ENCODE measurements around the gene PWWP2B. TPM values are rescaled to one million over a fixed set of nuclear protein-coding genes. Genes with fewer than 3 reads are reported as not detected.

PWWP2B gene
- total and polyA plus RNA-seq, 2 of the 8 experiments (the other 6 are each of a cell fraction or from before 2014, with no cell fraction given) = 5.3 to 10.8 TPM

DNA sequence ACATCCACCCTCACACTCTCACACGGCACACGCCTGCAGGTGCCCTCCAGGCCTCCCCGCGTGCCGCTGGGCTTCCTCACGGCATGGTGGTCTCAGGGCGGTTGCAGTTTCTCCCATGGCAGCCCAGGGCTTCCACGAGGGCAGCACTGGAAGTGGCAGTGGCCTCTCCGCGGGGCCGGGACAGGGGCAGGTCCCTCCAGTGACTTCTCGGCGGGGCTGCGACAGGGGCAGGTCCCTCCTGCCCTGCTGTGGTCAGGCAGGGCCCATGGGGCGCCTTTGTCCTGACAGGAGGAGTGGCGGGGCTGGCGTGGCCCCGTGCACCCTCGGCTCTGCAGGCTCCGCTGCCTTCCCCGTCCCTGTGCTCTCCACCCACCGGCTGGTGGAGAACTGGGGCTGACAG, 19.0 kb downstream of the PWWP2B start (continued):
- no peak for TF ChIP-seq BACH1 (IDR thresholded peaks at IDR 0.05; ENCODE audit: low read length)

All from H1 (cell line).